VCaP (cell line): ENCODE results near the gene DYNLT5.

Experiments used
- H3K27ac ChIP-seq: fragments of 450-650 bp; 2 replicates; pipeline ENCODE4 v1.5.1; 2017
- TF ChIP-seq, protein P1 (sequence below): fragments of 450-650 bp; conservative IDR thresholded peaks from 2 replicates; pipeline ENCODE4 v1.5.1; 2017; ENCODE audit warnings: mild to moderate bottlenecking, moderate library complexity

Gene DYNLT5

DNA sequence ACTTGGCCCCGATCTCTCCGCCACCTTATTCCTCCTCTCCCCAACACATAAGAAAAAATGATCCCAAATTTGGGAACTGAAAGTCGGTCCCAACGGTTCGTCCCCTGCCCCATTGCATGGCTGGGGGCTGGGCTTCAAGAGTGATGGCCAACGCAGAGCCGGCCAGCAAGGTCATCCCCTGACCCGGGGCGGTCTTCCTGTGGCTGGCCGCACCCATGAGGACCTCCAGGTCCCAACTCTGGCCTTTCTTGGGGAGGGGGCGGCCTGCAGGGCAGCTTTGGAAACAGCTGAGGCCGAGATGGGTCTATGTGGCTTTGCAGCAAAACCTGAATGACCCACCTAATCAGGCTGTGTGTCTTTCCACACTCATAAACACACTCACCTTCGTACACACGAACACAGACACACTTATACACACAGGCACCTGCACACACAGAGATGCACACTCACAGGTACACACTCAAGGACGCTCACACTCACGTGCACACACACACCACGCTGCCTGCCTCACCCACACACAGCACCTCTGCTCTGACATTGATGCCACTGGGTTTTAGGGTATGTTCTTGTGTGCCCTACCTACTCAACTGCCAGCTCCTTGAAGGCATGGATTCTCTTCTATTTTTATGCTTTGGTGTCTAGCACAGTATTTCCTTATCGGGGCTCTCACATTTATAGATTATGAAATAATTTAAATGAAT, 562 bp downstream of the DYNLT5 start:
- H3K27ac ChIP-seq, result no peak overlapping the region
- TF ChIP-seq, protein P1, sequence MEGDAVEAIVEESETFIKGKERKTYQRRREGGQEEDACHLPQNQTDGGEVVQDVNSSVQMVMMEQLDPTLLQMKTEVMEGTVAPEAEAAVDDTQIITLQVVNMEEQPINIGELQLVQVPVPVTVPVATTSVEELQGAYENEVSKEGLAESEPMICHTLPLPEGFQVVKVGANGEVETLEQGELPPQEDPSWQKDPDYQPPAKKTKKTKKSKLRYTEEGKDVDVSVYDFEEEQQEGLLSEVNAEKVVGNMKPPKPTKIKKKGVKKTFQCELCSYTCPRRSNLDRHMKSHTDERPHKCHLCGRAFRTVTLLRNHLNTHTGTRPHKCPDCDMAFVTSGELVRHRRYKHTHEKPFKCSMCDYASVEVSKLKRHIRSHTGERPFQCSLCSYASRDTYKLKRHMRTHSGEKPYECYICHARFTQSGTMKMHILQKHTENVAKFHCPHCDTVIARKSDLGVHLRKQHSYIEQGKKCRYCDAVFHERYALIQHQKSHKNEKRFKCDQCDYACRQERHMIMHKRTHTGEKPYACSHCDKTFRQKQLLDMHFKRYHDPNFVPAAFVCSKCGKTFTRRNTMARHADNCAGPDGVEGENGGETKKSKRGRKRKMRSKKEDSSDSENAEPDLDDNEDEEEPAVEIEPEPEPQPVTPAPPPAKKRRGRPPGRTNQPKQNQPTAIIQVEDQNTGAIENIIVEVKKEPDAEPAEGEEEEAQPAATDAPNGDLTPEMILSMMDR, result no peak

DNA sequence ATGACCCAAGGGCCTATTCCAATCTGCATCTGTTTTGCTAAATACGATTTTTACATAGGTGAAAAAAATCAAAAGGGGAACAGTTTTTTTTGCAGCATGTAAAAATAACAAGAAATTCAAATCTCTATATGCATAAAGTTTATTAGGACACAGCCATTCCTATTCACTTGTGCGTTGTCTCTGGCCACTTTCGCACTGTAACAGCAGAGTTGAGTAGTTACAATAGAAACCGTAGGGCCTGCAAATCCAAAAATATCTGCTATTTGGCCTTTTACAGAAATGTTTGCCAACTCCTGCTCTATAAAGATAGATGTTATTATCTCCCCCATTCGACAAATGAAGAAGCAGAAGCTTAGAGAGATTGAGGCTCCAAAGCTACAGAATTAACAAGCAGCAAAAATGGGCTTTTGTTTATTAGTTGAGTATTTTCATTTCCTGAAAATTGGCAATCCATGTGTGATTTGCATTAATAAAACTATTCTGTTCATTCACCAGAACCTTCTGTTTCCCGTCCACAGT, 5.5 kb downstream of the DYNLT5 start:
- TF ChIP-seq, protein P1, result no peak
- no peak overlapping the region for H3K27ac ChIP-seq

DNA sequence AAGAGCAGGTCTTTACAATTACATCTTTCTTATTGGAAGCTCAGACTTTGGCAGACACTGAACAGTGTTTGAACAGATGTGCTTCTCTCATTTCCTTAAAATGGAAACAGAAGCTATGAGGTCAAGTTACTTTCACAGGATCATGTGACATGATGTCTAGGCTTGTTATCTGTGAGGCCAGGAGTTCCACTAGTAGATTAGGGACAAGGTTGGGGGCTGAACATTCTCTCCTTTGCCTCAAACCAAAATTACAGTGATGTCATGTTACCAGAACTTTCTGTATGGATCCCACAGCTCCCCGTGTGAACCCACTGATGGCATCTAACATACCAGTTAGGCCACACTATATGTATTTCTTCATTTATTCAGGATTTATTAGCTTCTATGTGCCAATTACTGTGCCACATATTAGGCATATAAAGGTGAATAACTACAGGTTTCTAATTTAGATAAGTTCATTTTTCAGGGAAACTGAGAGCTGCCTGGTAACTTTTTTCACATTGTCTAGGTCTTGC, 6.0 kb downstream of the DYNLT5 start:
- TF ChIP-seq, protein P1, result no peak
- H3K27ac ChIP-seq, result no peak overlapping the region

DNA sequence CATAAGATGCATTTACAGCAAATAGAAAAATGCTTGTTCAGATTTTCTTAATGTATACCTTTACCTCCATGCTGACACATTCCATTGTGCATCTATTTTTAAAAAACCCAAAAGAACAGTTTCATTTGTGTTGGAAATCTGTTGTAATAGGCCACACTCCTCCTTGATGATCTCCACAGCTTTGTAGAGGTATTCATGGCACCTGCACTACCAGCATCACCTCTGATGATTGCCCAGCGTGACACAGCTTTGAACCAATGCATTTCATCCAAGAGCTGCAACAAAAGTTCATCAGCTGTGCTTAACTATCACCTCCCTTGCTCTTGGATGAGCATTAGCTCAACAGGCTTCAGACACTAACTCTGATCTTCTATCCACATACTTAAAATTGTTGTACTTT, 8.2 kb downstream of the DYNLT5 start:
- TF ChIP-seq, protein P1, result no peak
- no peak overlapping the region for H3K27ac ChIP-seq

DNA sequence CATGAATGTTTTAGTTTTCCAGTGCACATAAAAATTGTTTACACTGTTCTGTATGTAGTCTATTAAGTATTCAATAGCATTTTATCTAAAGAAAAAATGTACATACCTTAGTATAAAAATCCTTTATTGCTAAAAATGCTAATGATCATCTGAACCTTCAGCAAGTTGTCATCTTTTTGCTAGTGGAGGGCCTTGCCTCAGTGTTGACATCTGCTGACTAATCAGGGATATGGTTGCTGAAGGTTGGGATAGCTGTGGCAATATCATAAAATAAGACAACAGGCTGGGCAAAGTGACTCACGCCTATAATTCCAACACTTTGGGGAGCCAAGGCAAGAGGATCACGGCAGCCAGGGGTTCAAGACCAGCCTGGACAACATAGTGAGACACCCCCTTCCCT, 9.0 kb downstream of the DYNLT5 start:
- H3K27ac ChIP-seq, result no peak overlapping the region

DNA sequence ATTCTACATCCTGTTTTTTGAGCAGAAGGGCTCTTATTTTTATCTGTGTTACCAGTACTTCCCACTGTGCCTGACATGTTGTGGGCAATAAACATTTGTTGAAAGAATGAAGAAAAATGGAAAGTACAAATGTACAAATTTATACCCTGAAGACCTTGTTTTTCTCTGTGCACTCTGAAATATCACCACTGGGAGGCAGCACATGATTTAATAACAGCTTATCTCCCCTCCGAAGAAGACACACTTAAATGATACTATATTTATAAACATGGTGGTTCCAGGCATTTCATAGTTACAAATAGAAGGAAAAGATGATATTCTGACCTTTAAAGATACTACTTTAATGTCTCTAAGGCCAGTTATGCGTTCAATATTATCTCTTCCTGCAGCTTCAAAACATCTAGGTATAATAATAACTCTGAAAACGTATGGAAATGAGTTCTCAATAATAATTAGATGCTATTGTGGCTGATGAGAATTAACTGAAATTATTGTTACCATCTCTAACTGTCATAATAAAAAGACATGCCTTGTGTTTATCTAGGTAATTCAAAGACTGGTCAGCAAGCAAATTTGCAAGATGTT, 12.8 kb downstream of the DYNLT5 start:
- H3K27ac ChIP-seq, result no peak overlapping the region
- TF ChIP-seq, protein P1, result peak; percentile 83

More for the DNA sequence above, 9.0 kb downstream of the DYNLT5 start:
- TF ChIP-seq, protein P1, result peak; percentile 52

DNA sequence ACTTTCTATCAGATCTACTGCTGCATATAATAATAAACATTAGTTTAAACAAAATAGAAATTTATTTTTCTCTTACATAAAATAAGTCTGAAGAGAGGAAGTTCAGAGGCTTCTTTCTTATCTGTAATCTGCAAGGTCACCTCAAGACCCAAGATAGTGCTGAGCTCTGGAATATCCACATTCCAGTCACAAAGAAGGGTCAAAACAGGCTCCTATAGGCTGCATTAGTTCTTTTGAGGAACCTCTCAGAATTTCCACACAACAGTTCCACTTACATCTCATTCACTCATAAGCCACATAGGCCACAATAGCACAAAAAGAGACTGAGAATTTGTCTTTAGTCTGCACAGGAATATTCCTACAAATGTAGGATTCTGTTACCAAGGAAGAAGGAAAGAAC, 15.4 kb downstream of the DYNLT5 start:
- H3K27ac ChIP-seq, result no peak overlapping the region
- TF ChIP-seq, protein P1, result no peak
